HK-2 (cell line): Measurements from ENCODE around the gene TBC1D12.
A peak's percentile ranks its signal among the peaks of the same experiment; 100 is the strongest.
"Not testable (repeated sequence)": the region's sequence is repeated elsewhere in the genome, so short reads cannot be mapped to it uniquely, and the experiment has no call there.

Source experiments
- DNase-seq: peaks from one replicate; pipeline ENCODE4 v3.0.0-alpha.2; 2018; ENCODE audit not compliant: unreplicated experiment

The TBC1D12 gene

DNA sequence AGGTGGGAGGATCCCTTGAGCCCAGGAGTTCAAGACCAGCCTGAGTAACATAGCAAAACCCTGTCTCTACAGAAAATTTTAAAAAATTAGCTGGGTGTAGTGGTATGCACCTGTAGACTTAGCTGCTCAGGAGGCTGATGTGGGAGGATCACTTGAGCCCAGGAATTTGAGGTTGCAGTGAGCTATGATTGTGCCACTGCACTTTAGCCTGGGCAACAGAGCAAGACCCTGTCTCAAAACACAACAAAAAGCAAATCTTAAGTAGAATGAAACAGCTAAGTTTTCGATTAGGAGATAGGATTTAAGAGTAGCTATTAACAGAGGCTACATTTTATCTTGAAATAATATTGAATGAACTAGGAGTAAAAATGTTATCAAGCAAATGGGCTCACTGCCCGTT, 139.9 kb downstream of the TBC1D12 start:
- DNase-seq: not testable (repeated sequence)

DNA sequence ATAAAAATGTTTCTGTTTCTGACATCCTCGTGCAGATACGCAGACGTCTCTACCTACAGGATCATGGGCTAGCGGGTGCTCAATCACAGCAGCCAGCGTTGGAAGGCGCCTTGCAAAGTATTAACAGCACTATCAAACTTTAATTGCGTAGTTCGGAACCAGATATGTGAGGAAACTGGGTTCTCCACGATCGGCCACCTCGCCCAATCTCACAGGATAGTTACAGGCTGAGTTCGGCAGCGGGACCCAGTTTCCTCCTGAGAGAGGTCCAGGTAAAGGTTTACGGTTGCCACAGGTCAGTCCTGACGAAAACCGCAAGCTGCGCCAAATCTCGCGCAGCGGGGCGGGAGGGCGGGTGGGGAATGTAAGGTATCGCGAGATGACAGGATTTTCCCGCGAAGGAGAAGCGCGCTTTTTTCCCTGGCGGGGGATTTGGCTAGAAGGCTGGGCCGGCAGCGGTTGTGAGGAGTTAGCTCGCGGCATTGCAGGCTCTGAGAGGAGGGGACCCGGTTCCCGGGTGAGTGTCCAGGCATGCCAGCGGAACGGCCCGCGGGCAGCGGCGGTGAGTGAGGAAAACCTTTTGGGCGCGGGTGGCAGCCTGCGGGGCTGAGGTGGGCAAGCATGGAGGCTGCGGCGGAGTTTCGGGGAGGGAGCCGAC, 143.2 kb downstream of the TBC1D12 start, which contains the start of gene HELLS:
Gene HELLS (plus strand): TSS at position 398 of the 658 bp plus-strand sequence. CDS start 134 bp downstream, at position 532.
- DNase-seq: peak; percentile 95

DNA sequence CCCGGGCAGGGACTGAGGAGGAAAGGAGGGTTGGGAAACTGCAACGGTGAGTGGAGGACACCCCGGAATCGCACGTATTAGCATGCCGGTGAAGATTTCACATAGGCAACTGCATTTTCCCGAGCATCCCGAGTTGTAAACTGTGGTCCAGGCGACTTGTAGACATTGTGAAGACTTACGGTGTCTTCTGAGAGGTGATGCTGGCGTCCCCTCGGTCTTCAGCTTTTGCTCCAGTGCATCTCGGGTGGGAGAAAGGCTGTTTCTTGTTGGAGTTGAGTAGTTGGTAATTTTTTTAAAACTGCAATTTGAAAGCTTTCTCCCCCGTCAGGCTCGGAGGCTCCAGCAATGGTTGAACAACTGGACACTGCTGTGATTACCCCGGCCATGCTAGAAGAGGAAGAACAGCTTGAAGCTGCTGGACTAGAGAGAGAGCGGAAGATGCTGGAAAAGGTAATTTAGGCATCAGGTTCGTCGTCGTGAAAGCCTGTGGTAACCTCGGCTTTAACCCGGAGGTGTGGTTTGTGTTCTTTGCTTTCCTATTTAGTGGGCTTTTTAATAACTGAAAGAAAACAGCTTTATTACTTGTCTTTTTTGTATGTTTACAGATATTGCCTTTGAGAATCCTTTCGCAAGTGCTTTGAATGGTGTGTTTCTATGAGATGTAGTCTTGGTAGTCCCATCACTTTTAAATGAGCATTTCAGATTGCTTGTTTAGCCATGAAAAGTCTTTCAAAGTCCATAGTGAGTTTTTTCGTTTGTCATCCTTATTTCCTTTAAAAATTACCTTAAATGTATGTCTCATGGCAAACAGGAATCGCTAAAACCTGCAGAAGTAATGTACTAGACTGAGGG, 143.9 kb downstream of the TBC1D12 start:
- DNase-seq: no peak

DNA sequence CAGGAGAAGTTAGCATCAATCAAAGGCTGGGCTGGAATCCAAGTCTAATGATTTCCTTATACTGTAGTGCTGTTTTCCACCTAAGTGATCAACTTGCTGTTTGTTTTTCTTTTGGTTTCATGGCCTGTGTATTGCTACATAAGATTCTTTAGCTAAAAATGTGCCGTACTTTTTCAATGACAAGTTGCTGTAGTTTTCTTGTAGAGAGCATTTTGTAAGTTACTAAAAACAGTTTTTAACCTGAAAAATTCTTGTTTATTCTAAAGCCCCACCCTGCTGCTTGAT, 144.5 kb downstream of the TBC1D12 start:
- DNase-seq: no peak

DNA sequence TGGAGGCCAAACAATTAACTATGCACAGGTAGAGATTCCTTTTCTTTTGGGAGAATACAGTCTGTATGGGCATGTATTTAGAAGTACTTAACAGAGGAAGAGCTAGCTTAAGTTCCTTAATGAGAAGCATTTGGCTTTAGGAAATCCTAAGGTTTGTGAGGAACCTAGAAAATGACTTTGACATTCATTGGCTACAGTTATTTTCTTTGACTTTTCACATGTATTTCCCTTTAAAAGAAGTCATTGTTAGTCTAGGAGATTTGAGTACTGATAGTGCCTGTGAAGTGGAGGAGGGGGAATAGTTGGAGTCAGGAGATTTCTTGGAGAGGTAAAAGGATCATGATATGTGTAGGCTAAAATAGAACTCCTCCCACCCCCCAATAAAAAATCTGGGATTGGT, 146.9 kb downstream of the TBC1D12 start:
- DNase-seq: no peak

DNA sequence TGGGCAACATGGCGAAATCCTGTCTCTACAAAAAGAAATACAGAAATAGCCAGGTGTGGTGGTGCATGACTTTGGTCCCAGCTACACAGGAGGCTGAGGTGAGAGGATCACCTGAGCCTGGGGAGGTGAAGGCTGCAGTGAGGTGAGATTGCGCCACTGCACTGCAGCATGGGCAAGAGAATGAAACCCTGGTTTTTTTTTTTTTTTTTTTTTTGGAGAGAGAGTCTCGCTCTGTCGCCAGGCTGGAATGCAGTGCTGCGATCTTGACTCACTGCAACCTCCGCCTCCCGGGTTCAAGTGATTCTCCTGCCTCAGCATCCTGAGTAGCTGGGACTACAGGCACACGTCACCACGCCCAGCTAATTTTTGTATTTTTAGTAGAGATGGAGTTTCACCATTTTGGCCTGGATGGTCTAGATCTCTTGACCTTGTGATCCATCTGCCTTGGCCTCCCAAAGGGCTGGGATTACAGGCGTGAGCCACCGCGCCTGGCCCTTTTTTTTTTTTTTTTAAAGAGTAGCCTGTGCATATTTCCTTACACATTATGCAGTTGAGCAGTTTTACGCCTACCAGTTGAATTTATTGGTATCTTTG, 165.5 kb downstream of the TBC1D12 start:
- DNase-seq: peak; percentile 30

DNA sequence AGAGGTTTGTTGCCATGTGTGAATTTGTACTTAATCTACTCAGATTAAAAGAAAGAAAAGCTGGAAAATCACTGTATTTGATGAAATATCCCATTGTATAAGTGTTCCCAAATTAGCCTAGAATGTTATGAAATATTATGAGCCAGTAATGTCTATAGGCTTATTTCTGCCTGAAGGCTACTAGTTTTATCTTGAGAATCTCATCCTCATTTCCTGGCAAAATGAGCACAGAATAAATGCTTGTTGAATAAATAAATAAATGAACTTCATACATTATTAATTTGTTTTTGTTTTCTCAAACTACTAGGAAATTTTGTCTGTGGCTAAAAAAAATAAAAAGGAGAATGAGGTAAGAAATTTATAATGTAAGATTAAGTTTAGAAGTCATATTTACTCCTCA, 168.7 kb downstream of the TBC1D12 start:
- no peak for DNase-seq

DNA sequence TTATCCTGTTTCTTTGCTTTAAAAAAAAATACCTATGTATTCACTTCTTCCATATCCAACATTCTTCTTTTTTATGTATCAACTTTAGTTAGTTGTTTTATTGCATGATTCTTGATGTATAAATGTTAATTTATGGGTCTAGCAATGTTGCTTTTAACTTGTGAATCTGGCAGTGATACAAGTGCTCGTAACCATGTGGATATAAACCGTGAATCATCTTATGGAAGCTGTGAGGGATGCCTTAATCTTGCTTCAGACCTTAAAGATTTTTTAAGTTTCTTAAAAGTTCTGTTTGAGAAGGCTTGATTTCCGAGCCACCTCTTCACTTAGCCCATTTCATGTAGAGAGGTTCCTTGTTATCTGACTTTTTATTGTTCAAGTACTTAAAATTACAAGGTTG, 169.2 kb downstream of the TBC1D12 start:
- no peak for DNase-seq

DNA sequence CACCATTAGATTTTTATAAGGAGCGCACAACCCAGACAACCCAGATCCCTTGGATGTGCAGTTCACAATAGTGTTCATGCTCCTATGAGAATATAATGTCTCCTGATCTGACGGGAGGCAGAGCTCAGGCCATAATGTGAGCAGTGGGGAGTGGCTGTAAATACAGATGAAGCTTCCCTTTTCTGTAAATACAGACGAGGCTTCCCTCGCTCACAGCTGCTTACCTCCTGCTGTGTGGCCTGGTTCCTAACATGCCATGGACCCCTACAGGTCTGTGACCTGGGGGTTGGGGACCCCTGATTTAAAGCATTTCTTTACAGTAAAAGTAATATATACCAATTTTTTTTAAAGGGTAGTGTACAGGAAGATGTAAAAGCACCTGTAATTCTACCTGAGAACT, 176.4 kb downstream of the TBC1D12 start:
- DNase-seq: no peak

DNA sequence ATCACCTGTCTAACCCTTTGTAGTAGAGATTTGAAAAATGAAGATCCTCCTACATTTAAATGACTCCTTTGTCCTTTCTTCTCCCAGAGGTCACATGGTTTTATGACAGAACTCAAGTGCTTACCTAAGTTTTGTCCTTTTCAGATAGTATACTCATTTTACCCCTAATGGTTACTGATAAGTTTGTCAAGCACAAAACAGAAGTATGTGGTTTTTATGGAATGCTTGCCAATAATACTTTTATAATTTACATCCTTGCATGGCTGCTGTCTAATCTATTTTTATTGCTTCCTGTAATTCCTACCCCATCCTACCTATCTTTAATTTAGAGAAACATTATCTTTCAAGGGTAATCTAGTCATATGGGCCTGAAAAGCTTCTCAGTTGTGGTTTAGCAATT, 180.8 kb downstream of the TBC1D12 start:
- no peak for DNase-seq
